Measurements from ENCODE around the gene TLE2. TPM values are rescaled to one million over a fixed set of nuclear protein-coding genes. Genes with fewer than 3 reads are reported as not detected.

Gene TLE2
- total RNA-seq, 4 donors from 2014 or later = 31.4 to 70.0 (median 47.5) TPM

GRCh38 chr19:3034406-3034655, 5.3 kb upstream of the TLE2 start:
- H3K4me1 ChIP-seq = peaks cover 11 to 31% (median 26%) of the 10 kb centered on the region in 4 donors
- intact Hi-C loops (cut with DNase I; ENCODE audit: low total_unique reads) = no loop called here
- no peaks in the 10 kb centered on the region for H3K9me3 ChIP-seq
- H3K4me3 ChIP-seq = no peak overlapping the region
- no peak for DNase-seq
- peak overlapping the region; percentile 92 to 96 (median 94) for H3K27ac ChIP-seq
- TF ChIP-seq CTCF (IDR thresholded peaks at IDR 0.05) (no peak), POLR2A (IDR thresholded peaks at IDR 0.05) (no peak), POLR2AphosphoS5 (IDR thresholded peaks at IDR 0.05) (no peak), EP300 (IDR thresholded peaks at IDR 0.05; ENCODE audit: low read depth) (no peak)
- H3K36me3 ChIP-seq = no peaks in the 10 kb centered on the region
- H3K27me3 ChIP-seq = no peaks in the 10 kb centered on the region
- in situ Hi-C loops (cut with MboI; ENCODE audit: low pct_ligation_motif_present in 1 of 4, low pct_unique_long_range_greater_than_20kb in 1 of 4, low sequenced_read_pairs in 3 of 4) = loop anchor here in 1 of 4 donors (10.0 kb wide), 1 partner anchor 60 kb away; the partner anchor contains the start of gene TLE6

- no peak for DNase-seq
- H3K27ac ChIP-seq = peak overlapping the region in 1 of 4 donors; percentile 95
- H3K36me3 ChIP-seq = no peaks in the 10 kb centered on the region
- in situ Hi-C loops (cut with MboI; ENCODE audit: low pct_ligation_motif_present in 1 of 4, low pct_unique_long_range_greater_than_20kb in 1 of 4, low sequenced_read_pairs in 3 of 4) = loop anchor here in 1 of 4 donors (10.0 kb wide), 1 partner anchor 59 kb away; the partner anchor contains the start of gene TLE6
- TF ChIP-seq CTCF (IDR thresholded peaks at IDR 0.05) (no peak), EP300 (IDR thresholded peaks at IDR 0.05; ENCODE audit: low read depth) (no peak), POLR2AphosphoS5 (IDR thresholded peaks at IDR 0.05) (no peak), POLR2A (IDR thresholded peaks at IDR 0.05) (no peak)
- H3K4me3 ChIP-seq = no peak overlapping the region
- H3K9me3 ChIP-seq = no peaks in the 10 kb centered on the region
- WGBS, 2 donors (ENCODE audit: low coverage in 1 of 2) = 80 to 85% methylated on average over 1 to 11 of the region's 11 CpGs
- peaks cover 11 to 33% (median 26%) of the 10 kb centered on the region in 4 donors for H3K4me1 ChIP-seq
- intact Hi-C loops (cut with DNase I; ENCODE audit: low total_unique reads) = no loop called here
- no peaks in the 10 kb centered on the region for H3K27me3 ChIP-seq
Measured at GRCh38 chr19:3033595-3034405, 4.7 kb upstream of the TLE2 start.

- TF ChIP-seq CTCF (IDR thresholded peaks at IDR 0.05) (no peak), EP300 (IDR thresholded peaks at IDR 0.05; ENCODE audit: low read depth) (no peak), POLR2A (IDR thresholded peaks at IDR 0.05) (no peak), POLR2AphosphoS5 (IDR thresholded peaks at IDR 0.05) (no peak)
- no peaks in the 10 kb centered on the region for H3K36me3 ChIP-seq
- H3K27ac ChIP-seq = no peak overlapping the region
- H3K9me3 ChIP-seq = no peaks in the 10 kb centered on the region
- H3K27me3 ChIP-seq = peaks cover 4% of the 10 kb centered on the region
- H3K4me1 ChIP-seq = peaks cover 13 to 34% (median 31%) of the 10 kb centered on the region in 4 donors
- WGBS, 2 donors (ENCODE audit: low coverage in 1 of 2) = 62 to 70% methylated on average over 5 of the region's 5 CpGs
- no peak overlapping the region for H3K4me3 ChIP-seq
- intact Hi-C loops (cut with DNase I; ENCODE audit: low total_unique reads) (no loop called here), in situ Hi-C loops (cut with MboI; ENCODE audit: low pct_ligation_motif_present in 1 of 4, low pct_unique_long_range_greater_than_20kb in 1 of 4, low sequenced_read_pairs in 3 of 4) (loop anchor here in 1 of 4 donors (10.0 kb wide), 1 partner anchor 57 kb away; the partner anchor contains the start of gene TLE6)
- no peak for DNase-seq
Measured at GRCh38 chr19:3031607-3031867, 2.5 kb upstream of the TLE2 start.

- Histone ChIP-seq H3K9me3 (no peaks in the 10 kb centered on the region), H3K27ac (peak overlapping the region; percentile 58 to 76 (median 74)), H3K36me3 (no peaks in the 10 kb centered on the region), H3K4me1 (peaks cover 3 to 25% (median 17%) of the 10 kb centered on the region in 4 donors), H3K4me3 (peak overlapping the region; percentile 64 to 79 (median 68)), H3K27me3 (peaks cover 4% of the 10 kb centered on the region)
- in situ Hi-C loops (cut with MboI; ENCODE audit: low pct_ligation_motif_present in 1 of 4, low pct_unique_long_range_greater_than_20kb in 1 of 4, low sequenced_read_pairs in 3 of 4) = no loop called here
- TF ChIP-seq POLR2AphosphoS5 (IDR thresholded peaks at IDR 0.05) (peak in 2 of 3 donors; percentile 37 to 46), POLR2A (IDR thresholded peaks at IDR 0.05) (no peak)
- peak; percentile 48 for DNase-seq
- WGBS, 2 donors (ENCODE audit: low coverage in 1 of 2) = 2% methylated on average over 25 of the region's 40 CpGs; no CpG with 5 or more reads in 1 of the 2 donors
- intact Hi-C loops (cut with DNase I; ENCODE audit: low total_unique reads) = no loop called here
Measured at GRCh38 chr19:3028305-3029064, 595 bp downstream of the TLE2 start.

All from transverse colon (tissue), 4 donors.